Adrenal gland (tissue), 12 donors: Measurements from ENCODE around the gene TJP3. TPM values are rescaled to one million over a fixed set of nuclear protein-coding genes. Genes with fewer than 3 reads are reported as not detected.
"Not testable (repeated sequence)": the region's sequence is repeated elsewhere in the genome, so short reads cannot be mapped to it uniquely, and the experiment has no call there.

Source experiments
- DNase-seq, 7 donors: peaks; one replicate each; pipeline ENCODE4 v3.0.0-alpha.2; 2019 to 2020
- H3K27ac ChIP-seq, 5 donors: fragments of 200-600 bp; sonication (generic) in 4 of 5; 1 replicate in 3 of 5; 2 replicates in 2 of 5; pipeline versions ENCODE4 v1.5.1 to v1.8.0; 2016 to 2020; ENCODE audit warnings: mild to moderate bottlenecking in 1 of 5
- H3K27me3 ChIP-seq: fragments of 200-600 bp; 2 replicates; pipeline ENCODE4 v1.8.0; 2021
- H3K36me3 ChIP-seq, 2 donors: fragments of 200-600 bp; replicated peaks in 1 of 2; 1 replicate in 1 of 2; 2 replicates in 1 of 2; pipeline versions ENCODE4 v1.5.1 to v1.8.0; 2018 to 2022
- H3K4me1 ChIP-seq, 2 donors: fragments of 200-600 bp; replicated peaks in 1 of 2; 1 replicate in 1 of 2; 2 replicates in 1 of 2; pipeline versions ENCODE4 v1.5.1 to v1.8.0; 2018 to 2021
- H3K4me3 ChIP-seq, 4 donors: fragments of 200-600 bp; sonication (generic) in 3 of 4; one replicate each; pipeline ENCODE4 v1.5.1; 2016 to 2018
- H3K9me3 ChIP-seq, 3 donors: fragments of 200-600 bp; sonication (generic) in 1 of 3; replicated peaks in 1 of 3; 1 replicate in 2 of 3; 2 replicates in 1 of 3; pipeline versions ENCODE4 v1.5.1 to v1.8.0; 2016 to 2021
- POLR2A ChIP-seq, 2 donors: fragments of 450-650 bp; IDR thresholded peaks; one replicate each; pipeline ENCODE4 v1.6.1; 2017; ENCODE audit warnings: antibody characterized with exemption in 2 of 2, mild to moderate bottlenecking in 2 of 2, moderate library complexity in 1 of 2
- WGBS, 4 donors: extraction: QIAGEN DNeasy Blood & Tissue Kit in 2 of 4; methylation state at CpG; one replicate each; pipeline versions ENCODE4 v1.1.5 to v1.1.7; 2013 to 2017; 5-methylcytosine and 5-hydroxymethylcytosine counted together
- intact Hi-C, 2 donors: fragments of 100-400 bp; cut with DNase I; formaldehyde crosslinking; loops; one replicate each; pipeline versions ENCODE4 v1.14.1 to v1.15.0; 2022 to 2023
- polyA plus RNA-seq, 3 donors: library from polyadenylated mRNA; stranded (reverse); fragments of 200-250 nt in 2 of 3; fragments of 350-450 nt in 1 of 3; fragmentation: Illumina TruSeq in 1 of 3; extraction: RNeasy Lipid Tissue Mini Kit (QIAGEN cat#74804) in 1 of 3; gene quantifications; one replicate each; pipeline ENCODE4 v1.2.3, GENCODE V29; 2013 to 2014
- total RNA-seq, 9 donors: library from RNA; depleted of rRNA in 4 of 9; stranded (reverse); fragments of >200 nt in 4 of 9; fragments of 120-200 nt in 1 of 9; fragmentation: NEBNext Ultra II Directional in 1 of 9; extraction: Animal tissue kit (Norgen Biotek cat#: 25700) in 1 of 9; gene quantifications; one replicate each; pipeline versions ENCODE4 v1.1.0 to v1.2.4, GENCODE V29; 2013 to 2023
- TF ChIP-seq, protein P1 (sequence below), 6 experiments: fragments of 450-650 bp in 4 of 6; fragments of 200-600 bp in 2 of 6; sonication (generic) in 1 of 6; IDR thresholded peaks; 1 replicate in 5 of 6; 2 replicates in 1 of 6; pipeline versions ENCODE4 v1.5.1 to v1.8.0; 2016 to 2021; ENCODE audit warnings: antibody characterized with exemption in 6 of 6, mild to moderate bottlenecking in 2 of 6, moderate library complexity in 1 of 6
- donor health status: healthy with polysubstance abuse.
- donor health status: Bipolar disorder and iron deficiency.
- donor health status: DM: yes; HTN: yes; CAD: no.
- donor health status: DM: no; HTN: no; CAD: no.
- donor health status: DM: no; HTN: no; CAD: no.
- donor health status: DM: yes; HTN: yes; CAD: no.

TJP3 gene
- total and polyA plus RNA-seq, 12 donors, result 0.07 to 2.5 (median 0.24) TPM; not detected in 6

DNA sequence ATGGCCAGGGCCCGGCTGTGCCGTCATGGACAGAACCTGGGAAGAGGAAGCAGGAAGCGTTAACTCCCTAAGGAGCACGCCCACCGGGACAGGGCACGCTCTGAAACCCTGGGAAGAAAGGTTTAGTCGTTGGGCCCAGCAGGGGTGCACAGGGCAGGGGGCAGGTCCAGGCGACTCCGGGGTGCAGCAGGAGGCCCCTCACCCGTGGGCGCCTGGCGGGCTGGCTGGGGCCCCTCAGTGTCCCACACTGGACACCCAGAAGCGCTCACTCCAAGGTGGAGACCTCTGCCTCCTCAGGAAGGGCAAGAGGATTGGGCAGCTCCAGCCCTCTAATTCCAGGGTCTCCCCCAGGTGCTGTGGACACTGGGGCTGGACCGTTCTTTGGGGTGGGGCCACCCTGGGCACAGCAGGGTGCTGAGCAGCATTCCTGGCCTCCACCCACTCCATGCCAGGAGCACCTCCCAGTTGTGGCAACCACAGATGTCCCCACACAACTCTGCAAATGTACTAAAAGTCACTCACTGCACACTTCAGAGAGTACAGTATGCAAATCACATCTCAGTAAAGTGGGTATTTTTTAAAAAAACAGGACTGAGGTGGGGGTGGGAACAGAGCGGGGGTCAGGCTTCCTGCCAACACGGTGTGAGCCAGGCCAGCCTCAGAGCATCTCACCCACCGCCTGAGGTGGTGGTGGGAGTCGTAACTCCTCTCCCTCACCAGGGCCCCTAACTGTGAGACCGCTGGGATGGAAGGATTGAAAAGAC lies 43.1 kb upstream of the TJP3 start:
- Histone ChIP-seq H3K4me1 (peaks cover 0 to 16% of the 10 kb centered on the region in 2 donors), H3K9me3 (no peaks in the 10 kb centered on the region), H3K27me3 (no peaks in the 10 kb centered on the region), H3K4me3 (no peak overlapping the region), H3K27ac (no peak overlapping the region), H3K36me3 (peaks cover 0 to 22% of the 10 kb centered on the region in 2 donors)
- TF ChIP-seq, protein P1, sequence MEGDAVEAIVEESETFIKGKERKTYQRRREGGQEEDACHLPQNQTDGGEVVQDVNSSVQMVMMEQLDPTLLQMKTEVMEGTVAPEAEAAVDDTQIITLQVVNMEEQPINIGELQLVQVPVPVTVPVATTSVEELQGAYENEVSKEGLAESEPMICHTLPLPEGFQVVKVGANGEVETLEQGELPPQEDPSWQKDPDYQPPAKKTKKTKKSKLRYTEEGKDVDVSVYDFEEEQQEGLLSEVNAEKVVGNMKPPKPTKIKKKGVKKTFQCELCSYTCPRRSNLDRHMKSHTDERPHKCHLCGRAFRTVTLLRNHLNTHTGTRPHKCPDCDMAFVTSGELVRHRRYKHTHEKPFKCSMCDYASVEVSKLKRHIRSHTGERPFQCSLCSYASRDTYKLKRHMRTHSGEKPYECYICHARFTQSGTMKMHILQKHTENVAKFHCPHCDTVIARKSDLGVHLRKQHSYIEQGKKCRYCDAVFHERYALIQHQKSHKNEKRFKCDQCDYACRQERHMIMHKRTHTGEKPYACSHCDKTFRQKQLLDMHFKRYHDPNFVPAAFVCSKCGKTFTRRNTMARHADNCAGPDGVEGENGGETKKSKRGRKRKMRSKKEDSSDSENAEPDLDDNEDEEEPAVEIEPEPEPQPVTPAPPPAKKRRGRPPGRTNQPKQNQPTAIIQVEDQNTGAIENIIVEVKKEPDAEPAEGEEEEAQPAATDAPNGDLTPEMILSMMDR (IDR thresholded peaks at IDR 0.05), result no peak
- no peak for TF ChIP-seq POLR2A (IDR thresholded peaks at IDR 0.05)
- intact Hi-C loops, result loop anchor here (5.0 kb wide), 2 partner anchors 37 to 157 kb away; partner anchors contain the start of gene PIP5K1C (in 2 of the 2)
- WGBS, 4 donors, result 78 to 83% (median 79%) methylated on average over 17 to 19 of the region's 19 CpGs
- no peak for DNase-seq

DNA sequence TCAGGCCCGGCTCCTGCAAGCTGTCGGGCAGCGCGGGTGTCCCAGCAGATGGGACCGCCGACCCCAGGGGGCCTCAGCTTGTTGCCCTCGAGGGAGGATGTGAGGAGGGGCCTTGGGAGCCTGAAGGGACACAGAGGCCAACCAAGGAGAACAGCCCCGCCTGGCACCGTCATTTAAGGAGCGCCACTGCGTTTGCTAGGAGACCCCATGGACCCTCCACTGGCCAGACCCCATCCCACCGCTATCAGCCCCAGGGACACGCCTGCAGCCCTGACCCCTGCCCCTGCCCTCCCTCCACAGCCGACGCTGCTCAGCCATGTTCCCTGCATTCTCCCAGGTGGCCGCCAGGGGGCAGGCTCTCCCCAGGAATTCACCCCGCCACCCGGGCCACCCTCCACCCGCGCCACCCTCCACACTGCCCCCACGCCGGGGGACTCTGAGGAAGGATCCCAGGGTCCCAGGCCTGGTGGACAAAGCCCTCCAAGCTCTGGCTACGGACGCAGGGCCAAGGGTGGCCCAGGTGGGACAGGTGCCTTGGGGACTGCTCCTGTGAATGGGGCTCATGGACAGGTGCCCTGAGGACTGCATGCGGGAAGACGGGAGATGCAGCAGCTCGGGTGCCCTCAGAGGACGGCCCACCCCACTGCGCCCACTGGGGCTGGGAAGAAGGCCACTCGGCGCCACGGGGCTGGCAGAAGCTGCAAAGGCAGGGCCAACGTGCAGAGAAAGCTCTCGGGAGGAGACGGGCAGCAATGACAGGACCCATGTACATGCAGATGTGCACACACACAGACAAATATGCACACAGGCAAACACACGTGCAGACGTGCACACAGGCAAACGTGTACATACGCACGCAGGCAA lies 42.3 kb upstream of the TJP3 start:
- peaks cover 4 to 24% of the 10 kb centered on the region in 2 donors for H3K4me1 ChIP-seq
- no peaks in the 10 kb centered on the region for H3K9me3 ChIP-seq
- no peak overlapping the region for H3K4me3 ChIP-seq
- no peaks in the 10 kb centered on the region for H3K27me3 ChIP-seq
- TF ChIP-seq POLR2A (IDR thresholded peaks at IDR 0.05), result no peak
- TF ChIP-seq, protein P1 (IDR thresholded peaks at IDR 0.05), result peak; percentile 89 to 99 (median 94)
- WGBS, 4 donors, result 29 to 52% (median 37%) methylated on average over 16 to 40 of the region's 40 CpGs
- H3K36me3 ChIP-seq, result peaks cover 0 to 17% of the 10 kb centered on the region in 2 donors
- peak; percentile 38 to 80 (median 68) for DNase-seq
- H3K27ac ChIP-seq, result no peak overlapping the region
- intact Hi-C loops, result loop anchor here (5.0 kb wide), 2 partner anchors 36 to 156 kb away; partner anchors contain the start of gene PIP5K1C (in 2 of the 2)

DNA sequence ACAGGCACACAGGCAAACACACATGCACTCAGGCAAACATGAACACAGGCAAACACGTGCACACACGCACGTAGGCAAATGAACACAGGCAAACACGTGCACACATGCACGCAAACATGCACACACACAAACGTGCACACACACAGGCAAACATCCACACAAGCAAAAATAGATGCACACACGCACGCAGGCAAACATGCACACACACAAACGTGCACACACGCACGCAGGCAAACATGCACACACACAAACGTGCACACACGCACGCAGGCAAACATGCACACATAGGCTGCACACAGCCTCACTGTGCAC lies 41.7 kb upstream of the TJP3 start:
- not testable (repeated sequence) for H3K27ac ChIP-seq, H3K27me3 ChIP-seq, H3K9me3 ChIP-seq, H3K4me3 ChIP-seq, DNase-seq
- peaks cover 0 to 15% of the 10 kb centered on the region in 2 donors for H3K36me3 ChIP-seq
- peaks cover 4 to 30% of the 10 kb centered on the region in 2 donors for H3K4me1 ChIP-seq
- intact Hi-C loops, result loop anchor here (5.0 kb wide), 2 partner anchors 36 to 156 kb away; partner anchors contain the start of gene PIP5K1C (in 2 of the 2)
- WGBS, 4 donors, result 84 to 88% (median 85%) methylated on average over 14 of the region's 14 CpGs

DNA sequence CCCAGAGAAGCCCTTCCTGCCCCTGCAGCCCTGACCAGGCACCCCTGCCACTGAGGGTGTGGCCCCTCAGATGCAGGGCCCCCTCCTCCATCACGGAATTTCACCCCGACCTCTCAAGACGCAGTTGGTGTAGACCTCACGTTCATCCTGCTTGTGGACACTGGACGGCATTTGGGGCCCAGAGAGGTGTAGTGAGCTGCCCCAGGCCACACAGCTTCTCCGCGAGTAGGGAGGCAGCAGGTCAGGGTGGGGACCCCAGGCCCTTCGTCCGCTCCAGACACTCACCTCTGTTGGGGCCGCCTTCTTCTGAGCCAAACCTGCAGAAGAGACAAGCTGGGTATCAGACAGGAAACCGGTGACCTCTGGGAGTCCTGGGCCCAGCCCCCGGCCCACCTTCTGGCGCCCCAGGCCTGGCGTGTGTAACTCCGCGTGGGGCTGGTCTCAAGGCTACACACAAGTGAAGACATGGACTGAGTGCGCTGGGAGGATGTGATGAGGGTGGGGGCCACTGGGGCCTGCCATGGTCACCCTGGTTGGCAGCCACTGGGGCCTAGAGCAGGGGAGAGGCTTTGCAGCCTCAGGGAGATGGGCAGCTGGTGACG lies 41.0 kb upstream of the TJP3 start:
- intact Hi-C loops, result loop anchor here (5.0 kb wide), 2 partner anchors 35 to 155 kb away; partner anchors contain the start of gene PIP5K1C (in 2 of the 2)
- no peak for TF ChIP-seq POLR2A (IDR thresholded peaks at IDR 0.05)
- TF ChIP-seq, protein P1 (IDR thresholded peaks at IDR 0.05), result no peak
- H3K36me3 ChIP-seq, result peaks cover 0 to 12% of the 10 kb centered on the region in 2 donors
- H3K4me1 ChIP-seq, result peaks cover 4 to 37% of the 10 kb centered on the region in 2 donors
- no peak overlapping the region for H3K4me3 ChIP-seq
- H3K9me3 ChIP-seq, result no peaks in the 10 kb centered on the region
- H3K27ac ChIP-seq, result no peak overlapping the region
- 83 to 88% (median 85%) methylated on average over 13 to 18 of the region's 18 CpGs for WGBS, 4 donors
- no peaks in the 10 kb centered on the region for H3K27me3 ChIP-seq
- no peak for DNase-seq
